ENCODE measurements around the gene OSBPL5. TPM values are rescaled to one million over a fixed set of nuclear protein-coding genes. Genes with fewer than 3 reads are reported as not detected.

OSBPL5 gene
- total RNA-seq, 1 donor from 2014 or later: 55.2 TPM

DNA sequence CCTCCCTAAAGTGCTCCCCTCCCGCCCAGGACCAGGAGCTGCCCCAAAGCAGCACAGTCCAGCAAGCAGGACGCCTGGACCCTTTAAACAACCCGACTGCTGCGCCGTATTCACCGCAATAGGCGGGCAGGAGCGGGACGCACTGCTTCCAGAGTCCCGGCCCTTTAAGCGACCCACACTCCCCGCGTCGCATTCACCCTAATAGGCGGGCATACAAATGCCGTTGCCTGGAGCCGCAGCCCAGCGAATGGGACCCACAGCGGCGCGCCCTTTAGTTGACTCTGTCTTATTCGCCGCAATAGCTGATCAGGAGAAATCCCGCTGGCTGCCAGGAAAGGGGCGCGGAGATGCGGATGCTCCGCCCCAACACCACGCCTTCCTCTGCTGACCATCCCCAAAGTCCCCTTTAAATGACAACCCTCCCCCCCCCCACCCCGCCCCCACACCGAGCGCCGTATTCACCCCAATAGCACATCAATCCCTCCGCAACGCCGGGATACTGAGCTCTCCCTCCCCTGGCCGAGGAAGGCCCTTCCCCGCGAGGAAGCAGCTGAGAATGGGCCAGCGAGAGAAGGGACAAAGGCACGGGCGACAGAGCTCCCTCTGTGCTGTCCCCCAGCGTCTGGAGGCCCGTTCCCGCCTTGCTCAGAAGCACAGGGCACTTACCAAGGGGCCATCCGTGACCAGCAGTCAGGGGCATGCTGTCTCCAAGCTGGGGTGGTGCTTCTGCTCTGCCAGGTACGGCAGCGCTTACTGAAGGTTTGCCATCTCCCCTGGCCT is 4.7 kb downstream of the OSBPL5 start:
- Mint-ChIP-seq H3K9me3 (ENCODE audit: unreplicated experiment) (no peaks in the 10 kb centered on the region), H3K4me3 (ENCODE audit: unreplicated experiment) (peak overlapping the region; percentile 85), H3K4me1 (ENCODE audit: unreplicated experiment) (peaks cover 16% of the 10 kb centered on the region), H3K36me3 (ENCODE audit: low read depth, unreplicated experiment) (peaks cover 3% of the 10 kb centered on the region), H3K27ac (ENCODE audit: unreplicated experiment) (no peak overlapping the region), H3K27me3 (ENCODE audit: unreplicated experiment) (peaks cover 15% of the 10 kb centered on the region)
- DNase-seq (ENCODE audit: low spot score): peak; percentile 80
- TF ChIP-seq, protein P1, sequence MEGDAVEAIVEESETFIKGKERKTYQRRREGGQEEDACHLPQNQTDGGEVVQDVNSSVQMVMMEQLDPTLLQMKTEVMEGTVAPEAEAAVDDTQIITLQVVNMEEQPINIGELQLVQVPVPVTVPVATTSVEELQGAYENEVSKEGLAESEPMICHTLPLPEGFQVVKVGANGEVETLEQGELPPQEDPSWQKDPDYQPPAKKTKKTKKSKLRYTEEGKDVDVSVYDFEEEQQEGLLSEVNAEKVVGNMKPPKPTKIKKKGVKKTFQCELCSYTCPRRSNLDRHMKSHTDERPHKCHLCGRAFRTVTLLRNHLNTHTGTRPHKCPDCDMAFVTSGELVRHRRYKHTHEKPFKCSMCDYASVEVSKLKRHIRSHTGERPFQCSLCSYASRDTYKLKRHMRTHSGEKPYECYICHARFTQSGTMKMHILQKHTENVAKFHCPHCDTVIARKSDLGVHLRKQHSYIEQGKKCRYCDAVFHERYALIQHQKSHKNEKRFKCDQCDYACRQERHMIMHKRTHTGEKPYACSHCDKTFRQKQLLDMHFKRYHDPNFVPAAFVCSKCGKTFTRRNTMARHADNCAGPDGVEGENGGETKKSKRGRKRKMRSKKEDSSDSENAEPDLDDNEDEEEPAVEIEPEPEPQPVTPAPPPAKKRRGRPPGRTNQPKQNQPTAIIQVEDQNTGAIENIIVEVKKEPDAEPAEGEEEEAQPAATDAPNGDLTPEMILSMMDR (IDR thresholded peaks at IDR 0.05; ENCODE audit: unreplicated experiment): no peak

DNA sequence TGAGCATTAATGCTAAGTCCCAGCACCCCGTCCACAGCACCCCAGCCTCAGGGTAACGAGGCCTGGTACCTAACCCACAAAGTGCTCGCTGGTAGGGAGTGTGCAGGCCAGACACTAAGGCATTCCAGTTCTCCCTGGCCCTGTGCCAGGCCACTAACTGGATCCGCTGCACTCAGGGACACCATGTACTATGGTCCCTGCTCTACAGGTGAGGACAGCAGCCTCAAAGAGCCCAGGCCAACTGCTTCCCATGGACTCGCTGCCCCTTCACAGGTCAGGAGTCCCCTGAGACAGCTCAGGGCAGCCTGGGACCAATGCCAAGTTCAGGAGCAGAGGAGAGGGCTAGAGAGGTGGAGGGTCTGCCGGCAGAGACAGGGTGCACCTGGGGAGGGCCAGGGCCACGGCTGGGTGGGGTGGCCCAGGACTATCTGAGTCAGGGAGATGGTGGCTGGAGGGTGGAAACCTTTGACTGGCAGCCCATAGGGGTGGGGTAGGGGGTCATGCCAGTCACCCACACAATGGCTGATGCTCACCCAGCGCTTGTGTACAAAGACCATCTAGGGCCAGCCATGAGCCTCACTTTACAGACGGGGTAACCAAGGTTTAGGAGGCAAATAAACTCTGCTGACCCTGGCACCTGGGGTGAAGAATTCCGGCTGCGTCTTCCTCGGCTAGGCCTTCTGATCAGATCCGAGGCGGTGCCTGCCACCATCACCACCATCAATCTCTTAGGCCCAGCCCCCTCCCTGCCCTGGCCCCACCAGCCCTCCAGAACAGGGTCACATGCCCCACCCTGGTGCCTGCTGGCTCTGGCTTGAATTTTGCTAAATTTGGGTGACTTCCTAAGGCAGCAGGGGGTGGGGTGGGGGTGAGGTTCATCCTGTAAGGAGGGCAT is 5.6 kb downstream of the OSBPL5 start:
- H3K4me3 Mint-ChIP-seq (ENCODE audit: unreplicated experiment): no peak overlapping the region
- no peak overlapping the region for H3K27ac Mint-ChIP-seq (ENCODE audit: unreplicated experiment)
- TF ChIP-seq, protein P1 (IDR thresholded peaks at IDR 0.05; ENCODE audit: unreplicated experiment): no peak
- H3K36me3 Mint-ChIP-seq (ENCODE audit: low read depth, unreplicated experiment): peaks cover 3% of the 10 kb centered on the region
- peaks cover 15% of the 10 kb centered on the region for H3K27me3 Mint-ChIP-seq (ENCODE audit: unreplicated experiment)
- no peaks in the 10 kb centered on the region for H3K9me3 Mint-ChIP-seq (ENCODE audit: unreplicated experiment)
- no peak for DNase-seq (ENCODE audit: low spot score)
- H3K4me1 Mint-ChIP-seq (ENCODE audit: unreplicated experiment): peaks cover 16% of the 10 kb centered on the region

DNA sequence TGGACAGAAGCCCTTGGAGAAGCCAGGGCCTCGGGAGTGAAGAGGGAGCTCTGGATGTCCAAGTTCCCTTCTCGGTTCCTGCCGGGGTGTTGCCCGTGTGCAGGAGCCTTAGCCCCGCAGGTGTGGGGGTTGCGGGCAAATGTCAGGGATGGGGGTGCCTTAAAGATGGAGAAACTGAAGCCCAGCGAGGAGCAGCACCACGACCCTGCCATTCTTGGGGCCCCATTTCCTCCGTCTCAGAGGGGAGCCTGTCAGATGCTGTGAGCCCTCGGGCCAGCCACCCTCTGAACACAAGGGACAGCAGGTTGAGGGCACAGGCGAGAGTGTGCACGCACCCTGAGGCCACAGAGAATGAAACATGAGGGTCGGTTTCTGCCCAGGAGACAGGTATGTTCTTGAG is 6.3 kb downstream of the OSBPL5 start:
- TF ChIP-seq, protein P1 (IDR thresholded peaks at IDR 0.05; ENCODE audit: unreplicated experiment): no peak
- DNase-seq (ENCODE audit: low spot score): no peak
- Mint-ChIP-seq H3K4me3 (ENCODE audit: unreplicated experiment) (no peak overlapping the region), H3K4me1 (ENCODE audit: unreplicated experiment) (peaks cover 16% of the 10 kb centered on the region), H3K27me3 (ENCODE audit: unreplicated experiment) (peaks cover 12% of the 10 kb centered on the region), H3K36me3 (ENCODE audit: low read depth, unreplicated experiment) (peaks cover 3% of the 10 kb centered on the region), H3K9me3 (ENCODE audit: unreplicated experiment) (no peaks in the 10 kb centered on the region), H3K27ac (ENCODE audit: unreplicated experiment) (no peak overlapping the region)

DNA sequence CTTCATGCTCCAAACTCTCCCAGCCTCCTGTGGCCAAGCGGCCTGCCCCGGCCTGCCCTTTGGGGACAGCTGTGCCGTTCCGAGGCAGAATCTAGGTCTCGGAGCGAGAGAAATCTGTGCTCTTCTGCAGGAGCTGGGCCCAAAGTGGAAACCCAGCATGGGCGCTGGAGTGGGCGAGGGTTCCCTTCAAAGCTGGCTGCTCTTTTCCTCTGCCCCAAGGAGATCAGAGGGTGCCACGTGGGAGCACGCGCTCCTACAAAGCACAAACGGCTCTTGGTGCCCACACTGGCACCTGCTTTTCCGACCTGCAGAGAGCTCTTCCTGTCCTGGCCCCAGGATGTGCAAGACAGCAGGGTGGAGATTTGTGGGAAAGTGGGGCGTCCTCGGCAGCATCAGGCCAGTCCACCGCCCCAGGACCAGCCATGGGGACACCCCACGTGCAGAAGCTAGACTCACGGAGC is 6.9 kb downstream of the OSBPL5 start:
- Mint-ChIP-seq H3K4me3 (ENCODE audit: unreplicated experiment) (no peak overlapping the region), H3K36me3 (ENCODE audit: low read depth, unreplicated experiment) (peaks cover 6% of the 10 kb centered on the region), H3K9me3 (ENCODE audit: unreplicated experiment) (no peaks in the 10 kb centered on the region), H3K27ac (ENCODE audit: unreplicated experiment) (no peak overlapping the region), H3K4me1 (ENCODE audit: unreplicated experiment) (peaks cover 15% of the 10 kb centered on the region), H3K27me3 (ENCODE audit: unreplicated experiment) (peaks cover 8% of the 10 kb centered on the region)
- DNase-seq (ENCODE audit: low spot score): no peak
- TF ChIP-seq, protein P1 (IDR thresholded peaks at IDR 0.05; ENCODE audit: unreplicated experiment): no peak

Data from endothelial cell (in vitro differentiated cells).